Stimulated activated CD8-positive, alpha-beta memory T cell treated with anti-CD3 and anti-CD28 coated beads, Interleukin-12 subunit alpha, Interleukin-12 subunit beta, amount 100 ng/mL, for 1 hour (primary cell): Measurements from ENCODE around the gene SLIT3.

Experiments used
- DNase-seq: peaks from one replicate; pipeline ENCODE4 v3.0.0-alpha.2; 2020; ENCODE audit warnings: low read depth

SLIT3 gene

DNA sequence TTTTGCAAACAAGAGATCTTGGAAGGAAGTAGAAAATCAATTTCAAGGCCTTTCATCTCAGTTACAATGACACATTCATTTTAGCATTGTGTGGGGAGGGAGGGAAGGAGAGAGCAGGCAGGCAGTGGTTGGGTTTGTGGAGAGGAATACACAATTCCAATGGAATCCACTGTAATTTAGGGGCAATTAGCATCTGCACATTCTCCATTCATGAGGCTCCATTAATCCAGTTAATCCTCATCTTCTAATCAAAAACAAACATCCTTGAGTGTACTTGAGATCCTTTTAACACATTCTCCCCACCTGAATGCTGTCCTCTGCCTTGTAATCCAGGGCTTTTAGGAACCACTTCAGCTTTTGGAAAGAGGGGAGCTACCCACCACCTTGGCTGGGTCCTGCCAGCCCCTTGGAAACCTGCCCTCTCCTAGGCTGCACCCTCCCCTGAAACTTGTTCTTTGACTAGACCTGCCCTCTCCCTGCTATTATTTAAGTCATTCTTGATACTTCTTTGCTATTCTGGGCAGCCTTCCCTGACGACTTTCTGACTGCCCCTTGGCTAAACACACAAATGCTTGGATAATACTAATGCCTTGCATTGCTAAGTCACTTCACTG, 271.2 kb downstream of the SLIT3 start:
- DNase-seq, result no peak

DNA sequence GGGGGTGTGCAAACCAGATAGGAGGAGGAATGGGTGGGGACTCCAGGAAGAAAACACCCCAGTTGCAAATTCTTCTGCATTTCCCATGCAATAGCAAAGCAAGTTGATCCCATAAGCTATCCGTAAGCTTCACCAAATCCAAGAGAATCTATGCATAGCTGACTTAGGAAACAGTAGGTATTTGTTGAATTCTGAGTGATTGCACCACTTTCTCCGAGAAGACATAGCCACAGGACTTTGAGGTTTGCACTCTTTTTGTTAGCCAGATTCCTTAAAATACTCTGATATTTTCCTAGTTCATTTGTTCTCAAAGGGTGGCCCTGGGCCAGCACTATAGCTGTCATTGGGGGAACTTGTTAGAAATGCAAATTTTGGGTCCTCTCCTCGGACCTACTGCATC, 271.9 kb downstream of the SLIT3 start:
- no peak for DNase-seq

- no peak for DNase-seq
Observed at GRCh38 chr5:169027501-169028061, 273.4 kb downstream of the SLIT3 start.

GRCh38 chr5:169025491-169025890, 275.4 kb downstream of the SLIT3 start:
- no peak for DNase-seq

DNA sequence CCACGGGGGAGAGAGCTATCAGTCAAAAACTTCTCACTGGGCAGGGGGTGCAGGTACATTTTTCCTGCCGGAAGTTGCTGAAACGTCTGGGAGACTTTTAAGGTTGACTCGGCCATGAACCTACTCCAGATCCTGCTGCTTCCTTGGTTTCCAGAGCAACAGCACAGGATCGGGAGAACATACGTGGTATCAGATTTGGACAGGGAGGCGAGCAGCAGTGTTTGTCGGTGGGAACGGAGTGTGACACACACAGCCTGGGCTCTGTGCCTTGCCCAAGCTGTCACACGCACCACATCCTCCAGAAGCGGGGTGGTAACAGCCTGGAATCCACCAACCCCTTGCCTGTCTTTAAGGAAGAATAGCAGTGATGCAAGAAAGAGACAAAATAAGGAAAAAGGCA, 276.5 kb downstream of the SLIT3 start:
- no peak for DNase-seq

- no peak for DNase-seq
Observed at GRCh38 chr5:169022718-169023117, 278.2 kb downstream of the SLIT3 start.

DNA sequence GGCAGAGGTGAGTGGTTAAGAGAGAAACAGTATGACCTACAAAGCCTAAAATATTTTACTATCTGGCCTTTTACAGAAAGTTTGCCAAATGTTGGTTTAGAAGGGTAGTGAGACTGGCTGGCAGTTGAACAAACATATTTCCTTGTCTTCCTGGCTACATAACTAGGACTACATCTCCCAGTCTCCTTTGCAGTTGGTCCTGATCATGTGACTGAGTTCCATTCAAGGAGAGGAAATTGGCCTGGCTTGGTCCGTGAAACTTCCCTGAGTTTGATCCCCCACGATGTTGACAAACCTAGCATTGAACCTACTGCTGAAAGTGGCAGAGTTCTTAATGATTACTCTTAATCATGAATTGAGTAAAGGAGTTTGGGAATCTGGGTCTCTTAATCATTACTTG, 280.8 kb downstream of the SLIT3 start:
- DNase-seq, result no peak

DNA sequence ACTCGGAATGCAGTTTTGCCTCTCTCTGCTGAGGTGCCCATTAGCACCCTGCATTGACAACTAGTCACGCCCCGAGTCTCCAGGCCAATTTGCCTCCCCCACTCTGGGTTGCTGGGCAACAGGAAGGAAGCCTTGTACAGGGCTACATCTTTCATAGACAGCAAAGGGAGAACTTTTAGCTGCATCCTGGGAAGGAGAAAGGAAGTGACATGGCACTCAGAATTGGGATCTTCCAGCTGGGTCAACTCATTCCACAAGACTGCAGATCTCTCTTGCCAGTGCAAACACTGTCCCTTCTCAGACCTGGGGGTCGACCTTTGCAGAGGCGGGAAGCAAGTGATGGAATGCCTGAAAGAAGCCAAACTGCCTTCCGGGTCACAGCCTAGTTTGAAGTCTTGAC, 282.0 kb downstream of the SLIT3 start:
- DNase-seq, result no peak

- no peak for DNase-seq
Observed at GRCh38 chr5:169015991-169016390, 284.9 kb downstream of the SLIT3 start.

DNA sequence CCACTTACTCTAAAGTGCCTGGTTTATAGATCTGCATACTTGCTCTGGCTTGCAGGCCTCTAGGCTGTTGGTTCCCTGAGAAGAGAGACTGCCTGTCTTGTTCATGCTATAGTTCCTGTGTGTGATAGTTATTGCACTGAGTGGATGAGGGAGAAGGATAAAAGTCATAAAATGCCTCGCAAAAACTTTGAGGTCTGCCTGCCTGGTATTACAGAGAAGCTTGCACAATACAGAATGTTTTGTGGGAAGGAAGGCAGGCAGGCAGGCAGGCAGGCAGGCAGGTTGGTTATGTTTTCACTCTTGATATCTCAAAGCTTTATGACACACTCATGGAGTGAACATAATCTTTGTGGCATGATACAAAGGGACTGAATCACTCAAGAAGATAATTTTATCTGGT, 287.1 kb downstream of the SLIT3 start:
- DNase-seq, result no peak

GRCh38 chr5:169013208-169013728, 287.7 kb downstream of the SLIT3 start:
- DNase-seq, result no peak

DNA sequence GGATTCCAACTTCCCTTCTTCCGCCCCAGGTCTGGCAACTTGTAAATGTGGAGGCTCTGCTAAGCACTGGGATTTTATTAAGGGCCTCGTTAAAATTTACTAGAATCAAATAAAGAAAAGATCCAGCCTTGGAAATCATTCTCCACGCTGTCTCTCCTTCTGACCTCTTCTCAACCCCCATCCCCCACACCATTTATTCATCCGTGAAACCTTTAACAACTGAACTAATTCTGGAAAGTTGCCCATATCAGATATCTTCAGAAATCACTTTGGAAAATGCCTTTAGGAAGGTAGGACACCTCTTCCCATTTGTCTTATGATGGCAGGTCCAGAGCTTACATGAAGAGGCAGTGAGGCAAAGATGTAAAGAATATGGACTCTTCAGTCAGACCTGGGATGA, 288.5 kb downstream of the SLIT3 start:
- DNase-seq, result no peak

- no peak for DNase-seq
Observed at GRCh38 chr5:169011451-169011850, 289.5 kb downstream of the SLIT3 start.

DNA sequence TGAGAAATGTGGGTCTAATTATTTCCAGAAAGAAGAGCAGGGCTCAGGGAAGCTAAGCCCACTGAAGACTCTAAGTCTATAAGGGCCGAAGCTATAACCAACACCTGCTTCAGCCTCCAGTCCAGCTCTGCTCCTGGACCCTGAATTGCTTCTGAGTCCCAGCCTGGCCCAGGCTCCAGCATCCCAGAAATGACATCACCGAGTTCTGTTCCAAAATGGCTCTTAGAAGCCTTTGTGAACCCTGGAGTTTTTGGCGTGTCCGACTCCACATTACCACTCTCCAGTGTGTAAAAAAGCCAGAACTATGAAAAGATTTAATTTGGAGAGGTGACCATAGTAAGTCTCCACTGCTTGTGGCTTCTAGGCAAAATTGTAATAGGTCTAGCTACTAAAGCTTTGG, 289.9 kb downstream of the SLIT3 start:
- no peak for DNase-seq

- no peak for DNase-seq
Observed at GRCh38 chr5:169009123-169009522, 291.8 kb downstream of the SLIT3 start.

DNA sequence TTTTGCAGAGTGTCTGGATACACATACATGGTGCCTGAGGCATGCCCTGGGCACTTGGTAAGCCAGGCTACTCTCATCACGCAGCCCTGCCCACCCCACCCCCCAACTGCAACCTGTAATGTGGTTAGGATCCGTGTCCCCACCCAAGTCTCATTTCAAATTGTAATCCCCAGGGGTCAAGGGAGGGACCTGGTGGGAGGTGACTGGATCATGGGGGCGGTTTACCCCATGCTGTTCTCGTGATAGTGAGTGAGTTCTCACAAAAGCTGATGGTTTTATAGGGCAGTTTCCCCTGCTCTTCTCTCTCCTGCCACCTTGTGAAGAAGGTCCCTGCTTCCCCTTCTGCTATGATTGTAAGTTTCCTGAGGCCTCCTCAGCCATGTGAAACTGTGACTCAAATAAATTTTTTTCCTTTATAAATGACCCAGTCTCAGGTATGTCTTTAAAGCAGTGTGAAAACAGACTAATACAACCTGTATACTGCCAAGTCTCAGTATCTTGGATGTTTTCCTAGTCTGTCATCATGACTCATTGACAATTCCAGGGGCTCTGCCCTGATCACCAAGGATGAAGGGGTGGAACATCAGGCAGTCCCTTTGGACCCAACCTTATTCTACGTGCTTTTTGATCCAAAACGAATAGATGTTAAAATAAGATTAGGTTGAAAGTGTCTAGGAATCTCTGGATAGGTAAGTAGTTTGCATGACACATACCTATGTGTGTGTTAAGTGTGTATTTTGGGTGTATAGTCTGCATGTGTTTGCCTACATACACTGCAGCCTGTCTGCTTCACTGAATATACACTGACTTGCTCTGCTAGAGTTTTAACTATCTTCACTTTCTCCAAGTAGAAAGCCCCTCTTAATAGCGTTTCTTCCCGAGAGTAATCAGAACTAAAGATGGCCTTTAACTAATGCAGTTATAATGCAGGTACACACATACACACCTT, 293.8 kb downstream of the SLIT3 start:
- no peak for DNase-seq

GRCh38 chr5:169004551-169004950, 296.4 kb downstream of the SLIT3 start:
- no peak for DNase-seq

GRCh38 chr5:169003721-169004541, 297.0 kb downstream of the SLIT3 start:
- DNase-seq, result no peak

GRCh38 chr5:169002953-169003555, 297.9 kb downstream of the SLIT3 start:
- DNase-seq, result no peak

DNA sequence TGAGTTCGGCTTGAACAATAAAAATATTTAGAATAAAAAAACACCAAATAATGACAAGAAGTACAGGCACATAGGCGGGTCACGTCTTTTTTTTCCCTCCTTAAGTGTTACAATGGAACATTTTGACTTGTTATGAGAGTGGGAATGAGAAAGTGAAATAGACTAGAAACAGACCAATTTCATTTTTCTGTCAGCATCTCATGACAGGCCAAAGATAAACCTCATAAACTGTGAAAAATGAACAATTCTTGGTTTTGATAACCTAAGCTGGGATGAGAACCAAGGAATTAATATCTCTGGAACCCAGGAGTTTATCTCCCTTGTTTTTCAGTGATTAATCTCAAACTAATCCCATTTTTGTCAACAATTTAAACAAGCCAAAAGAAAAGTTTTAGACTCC, 299.5 kb downstream of the SLIT3 start:
- DNase-seq, result no peak

GRCh38 chr5:168995024-168995423, 305.9 kb downstream of the SLIT3 start:
- no peak for DNase-seq

DNA sequence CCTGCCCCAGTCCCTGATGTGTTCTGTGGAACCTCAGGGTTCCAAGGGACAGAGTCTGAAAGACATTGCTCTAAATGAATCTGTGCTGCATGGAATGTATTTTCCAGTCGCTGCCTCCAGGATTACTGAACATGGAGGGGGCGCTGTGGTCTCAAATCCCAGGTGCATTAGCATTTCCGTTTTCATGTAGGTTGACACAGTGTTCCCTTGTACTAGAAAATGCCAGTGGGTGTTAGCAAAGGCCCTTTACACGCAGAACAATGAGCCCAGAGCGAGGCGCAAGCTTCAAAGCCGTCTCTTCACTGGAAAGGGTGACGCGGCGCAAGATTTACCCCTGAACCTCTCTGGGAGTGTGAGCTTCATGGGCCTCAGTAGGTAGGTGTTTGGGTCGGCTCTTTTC, 308.3 kb downstream of the SLIT3 start:
- DNase-seq, result no peak
